A673 (cell line): ENCODE results near the gene CWH43. TPM values are rescaled to one million over a fixed set of nuclear protein-coding genes. Genes with fewer than 3 reads are reported as not detected.

Experiments
- BruUV-seq: library from RNA; stranded (reverse); fragments of 400-500 nt; replicated peaks from 2 replicates; lab custom pipeline; 2021; lab: Mats Ljungman, UMichigan
- CTCF ChIA-PET: fragments of 300-600 bp; sonication (Branson Sonifier 250); formaldehyde crosslinking; loops from one replicate; lab custom pipeline; 2022; ENCODE audit warnings: antibody characterized with exemption; lab: Charles Lee
- POLR2A ChIA-PET: fragments of 300-600 bp; sonication (Branson Sonifier 250); formaldehyde crosslinking; loops from one replicate; lab custom pipeline; 2022; ENCODE audit warnings: antibody characterized with exemption; ENCODE audit not compliant: low non-redundant PET; lab: Charles Lee
- DNase-seq: peaks from one replicate; pipeline ENCODE4 v3.0.0-alpha.2; 2015; ENCODE audit warnings: low spot score
- H3K27ac ChIP-seq: fragments of 200-600 bp; sonication (generic); 2 replicates; pipeline ENCODE4 v1.5.1; 2016; ENCODE audit warnings: mixed run types, low read depth, mild to moderate bottlenecking, mixed read lengths, antibody characterized with exemption, low read length; ENCODE audit not compliant: poor library complexity, severe bottlenecking
- H3K27me3 ChIP-seq: fragments of 200-600 bp; sonication (generic); replicated peaks from 2 replicates; pipeline ENCODE4 v1.6.1; 2017; ENCODE audit warnings: mixed run types, low read depth, mild to moderate bottlenecking, mixed read lengths, antibody characterized with exemption, low read length; ENCODE audit not compliant: insufficient read depth, poor library complexity
- H3K36me3 ChIP-seq: fragments of 200-600 bp; sonication (generic); 2 replicates; pipeline ENCODE4 v1.6.1; 2016; ENCODE audit warnings: mixed run types, mild to moderate bottlenecking, mixed read lengths, antibody characterized with exemption, low read length; ENCODE audit not compliant: insufficient read depth, poor library complexity, severe bottlenecking
- H3K4me1 ChIP-seq: fragments of 200-600 bp; sonication (generic); 2 replicates; pipeline ENCODE4 v1.6.1; 2017; ENCODE audit warnings: mixed run types, mild to moderate bottlenecking, mixed read lengths, antibody characterized with exemption, low read length; ENCODE audit not compliant: insufficient read depth, poor library complexity, severe bottlenecking
- H3K4me3 ChIP-seq: fragments of 200-600 bp; sonication (generic); 2 replicates; pipeline ENCODE4 v1.5.1; 2016; ENCODE audit warnings: low read depth, mixed run types, mild to moderate bottlenecking, mixed read lengths, low read length; ENCODE audit not compliant: poor library complexity, severe bottlenecking
- H3K9me3 ChIP-seq: fragments of 200-600 bp; sonication (generic); 2 replicates; pipeline ENCODE4 v1.6.1; 2016; ENCODE audit warnings: mixed run types, low read depth, mild to moderate bottlenecking, mixed read lengths, antibody characterized with exemption, low read length; ENCODE audit not compliant: poor library complexity, severe bottlenecking
- EZH2 ChIP-seq: fragments of 200-600 bp; sonication (generic); IDR thresholded peaks from 2 replicates; pipeline ENCODE4 v1.6.1; 2017; ENCODE audit warnings: borderline replicate concordance, low read depth, mild to moderate bottlenecking, mixed read lengths, antibody characterized with exemption, low read length; ENCODE audit not compliant: poor library complexity, severe bottlenecking
- intact Hi-C: fragments of 100-400 bp; cut with micrococcal nuclease; formaldehyde crosslinking; loops from one replicate; pipeline ENCODE4 v1.10.0; 2022; ENCODE audit not compliant: unreplicated experiment
- total RNA-seq: library from RNA; stranded (reverse); gene quantifications from 2 replicates; pipeline ENCODE4 v1.2.3, GENCODE V29; 2021
- TF ChIP-seq, protein P1 (sequence below): fragments of 300-800, 200-600 bp; sonication (generic); conservative IDR thresholded peaks from 2 replicates; pipeline ENCODE4 v1.5.1; 2017; ENCODE audit warnings: low read depth, mild to moderate bottlenecking, antibody characterized with exemption, low read length, moderate library complexity, mixed read lengths

The CWH43 gene
- total RNA-seq, 1 experiment from 2014 or later = not detected

DNA sequence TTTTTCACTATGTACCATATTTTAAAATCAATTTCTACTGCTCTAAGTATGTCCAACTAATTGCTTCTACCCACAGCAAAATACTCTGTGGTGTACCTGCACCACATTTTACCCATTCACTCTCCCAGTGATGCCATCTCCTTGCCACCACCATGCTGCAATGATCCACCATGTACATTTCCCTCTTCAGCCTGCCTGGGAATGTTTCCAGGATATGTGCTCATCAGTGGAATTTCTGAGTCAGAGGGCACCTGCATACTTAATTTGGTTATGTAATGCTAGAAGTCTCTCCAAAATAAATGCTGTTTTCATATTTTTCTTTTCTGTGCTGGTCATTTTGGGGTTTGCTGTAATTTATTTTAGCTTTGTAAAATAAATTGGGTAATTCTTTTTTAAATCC is 46.3 kb upstream of the CWH43 start:
- Histone ChIP-seq H3K36me3 (no peaks in the 10 kb centered on the region), H3K27me3 (no peaks in the 10 kb centered on the region), H3K4me1 (no peaks in the 10 kb centered on the region), H3K4me3 (no peak overlapping the region), H3K9me3 (peaks cover 4% of the 10 kb centered on the region), H3K27ac (no peak overlapping the region)
- POLR2A ChIA-PET = no interaction called here
- BruUV-seq = no TSS peak
- peak; percentile 58 for DNase-seq
- CTCF ChIA-PET = no interaction called here
- intact Hi-C loops = no loop called here
- no peak for TF ChIP-seq EZH2
- TF ChIP-seq, protein P1, sequence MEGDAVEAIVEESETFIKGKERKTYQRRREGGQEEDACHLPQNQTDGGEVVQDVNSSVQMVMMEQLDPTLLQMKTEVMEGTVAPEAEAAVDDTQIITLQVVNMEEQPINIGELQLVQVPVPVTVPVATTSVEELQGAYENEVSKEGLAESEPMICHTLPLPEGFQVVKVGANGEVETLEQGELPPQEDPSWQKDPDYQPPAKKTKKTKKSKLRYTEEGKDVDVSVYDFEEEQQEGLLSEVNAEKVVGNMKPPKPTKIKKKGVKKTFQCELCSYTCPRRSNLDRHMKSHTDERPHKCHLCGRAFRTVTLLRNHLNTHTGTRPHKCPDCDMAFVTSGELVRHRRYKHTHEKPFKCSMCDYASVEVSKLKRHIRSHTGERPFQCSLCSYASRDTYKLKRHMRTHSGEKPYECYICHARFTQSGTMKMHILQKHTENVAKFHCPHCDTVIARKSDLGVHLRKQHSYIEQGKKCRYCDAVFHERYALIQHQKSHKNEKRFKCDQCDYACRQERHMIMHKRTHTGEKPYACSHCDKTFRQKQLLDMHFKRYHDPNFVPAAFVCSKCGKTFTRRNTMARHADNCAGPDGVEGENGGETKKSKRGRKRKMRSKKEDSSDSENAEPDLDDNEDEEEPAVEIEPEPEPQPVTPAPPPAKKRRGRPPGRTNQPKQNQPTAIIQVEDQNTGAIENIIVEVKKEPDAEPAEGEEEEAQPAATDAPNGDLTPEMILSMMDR = no peak

DNA sequence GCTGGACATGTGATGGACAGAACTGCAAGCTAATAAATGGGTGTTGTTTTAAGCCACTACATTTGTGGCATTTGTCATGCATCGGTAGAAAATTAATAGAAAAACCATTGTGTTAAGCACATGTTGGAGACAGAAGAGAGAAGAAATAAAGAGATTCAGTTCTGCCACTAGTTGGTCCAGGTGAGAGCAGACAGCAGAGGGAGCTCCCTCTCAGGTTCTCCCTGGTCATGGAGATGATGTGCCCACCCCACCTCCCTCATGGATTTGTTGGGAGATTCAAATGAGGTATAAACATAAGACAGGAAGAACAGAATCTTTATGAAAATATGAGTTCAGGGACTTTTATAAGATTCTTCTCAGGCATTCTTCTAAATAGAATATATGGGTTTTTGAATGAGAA is 42.7 kb upstream of the CWH43 start:
- ChIA-PET CTCF (no interaction called here), POLR2A (no interaction called here)
- no peaks in the 10 kb centered on the region for H3K36me3 ChIP-seq
- no TSS peak for BruUV-seq
- no peak overlapping the region for H3K4me3 ChIP-seq
- H3K27me3 ChIP-seq = no peaks in the 10 kb centered on the region
- DNase-seq = no peak
- TF ChIP-seq, protein P1 = peak; percentile 34; the same call in 1 of the 2 replicates
- no peak for TF ChIP-seq EZH2
- intact Hi-C loops = no loop called here
- no peaks in the 10 kb centered on the region for H3K4me1 ChIP-seq
- peaks cover under 1% of the 10 kb centered on the region for H3K9me3 ChIP-seq
- H3K27ac ChIP-seq = no peak overlapping the region

DNA sequence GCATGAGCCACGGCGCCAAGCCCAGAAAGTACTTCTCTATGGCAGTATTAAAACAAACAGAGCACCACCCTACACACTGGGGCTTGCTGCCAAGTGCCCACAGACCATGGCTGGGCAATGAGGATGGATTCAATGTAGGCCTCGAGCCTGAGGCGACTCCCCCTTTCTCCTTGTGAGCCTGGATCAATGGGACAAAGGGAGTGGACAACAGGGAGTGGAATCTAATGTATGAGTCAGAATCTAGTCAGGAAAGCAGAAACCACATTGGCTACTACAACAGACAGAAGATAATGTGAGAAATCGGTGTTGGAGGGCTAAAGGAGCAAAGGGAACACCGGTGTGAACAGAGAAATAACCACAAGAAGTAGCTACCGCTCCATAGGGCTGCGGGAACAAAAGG is 41.8 kb upstream of the CWH43 start:
- intact Hi-C loops = no loop called here
- POLR2A ChIA-PET = no interaction called here
- DNase-seq = no peak

More for the DNA sequence above, 41.8 kb upstream of the CWH43 start:
- Histone ChIP-seq H3K27ac (no peak overlapping the region), H3K9me3 (no peaks in the 10 kb centered on the region), H3K27me3 (no peaks in the 10 kb centered on the region), H3K4me3 (no peak overlapping the region), H3K36me3 (no peaks in the 10 kb centered on the region), H3K4me1 (no peaks in the 10 kb centered on the region)
- CTCF ChIA-PET = no interaction called here
- TF ChIP-seq, protein P1 = no peak
- TF ChIP-seq EZH2 = no peak
- no TSS peak for BruUV-seq
